Measurements from ENCODE around the gene PKN1.

Gene PKN1

GRCh38 chr19:14517446-14517839 is 84.3 kb downstream of the PKN1 start:
- no peak for DNase-seq

GRCh38 chr19:14517840-14518505 is 84.9 kb downstream of the PKN1 start, which contains the start of gene DNAJB1:
TSS of gene DNAJB1 (minus strand) at chr19:14518397. CDS start at chr19:14518349, 48 bp downstream.
- peak; percentile 48 for DNase-seq

DNA sequence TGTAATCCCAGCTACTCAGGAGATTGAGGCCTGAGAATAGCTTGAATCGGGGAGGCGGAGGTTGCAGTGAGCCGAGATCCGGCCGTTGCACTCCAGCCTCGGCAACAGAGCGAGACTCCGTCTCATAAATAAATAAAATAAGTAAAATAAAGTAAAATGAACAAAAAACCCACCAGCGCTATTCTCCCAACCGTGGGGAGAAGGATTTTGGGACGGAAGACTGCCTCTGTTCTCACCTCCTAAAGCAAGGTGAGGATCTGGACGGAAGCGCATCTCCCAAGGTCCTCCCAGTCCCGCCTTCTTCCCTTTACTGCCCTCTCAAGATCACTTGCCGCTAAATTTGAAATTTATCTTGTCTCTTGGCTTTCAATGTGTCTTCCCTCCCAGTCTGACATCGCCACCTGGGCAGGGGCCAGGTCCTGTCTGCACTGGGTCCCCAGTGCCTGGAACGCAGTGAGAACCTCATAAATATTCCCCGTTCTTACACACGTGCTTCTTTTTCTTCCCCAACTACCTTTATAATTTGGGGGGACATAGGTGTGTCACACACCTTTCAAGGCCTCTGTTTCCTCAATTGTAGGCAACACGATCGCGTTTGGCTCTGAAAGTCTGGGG is 86.2 kb downstream of the PKN1 start:
- DNase-seq, result no peak

- no peak for DNase-seq
Measured at GRCh38 chr19:14519860-14520407, 86.8 kb downstream of the PKN1 start.

DNA sequence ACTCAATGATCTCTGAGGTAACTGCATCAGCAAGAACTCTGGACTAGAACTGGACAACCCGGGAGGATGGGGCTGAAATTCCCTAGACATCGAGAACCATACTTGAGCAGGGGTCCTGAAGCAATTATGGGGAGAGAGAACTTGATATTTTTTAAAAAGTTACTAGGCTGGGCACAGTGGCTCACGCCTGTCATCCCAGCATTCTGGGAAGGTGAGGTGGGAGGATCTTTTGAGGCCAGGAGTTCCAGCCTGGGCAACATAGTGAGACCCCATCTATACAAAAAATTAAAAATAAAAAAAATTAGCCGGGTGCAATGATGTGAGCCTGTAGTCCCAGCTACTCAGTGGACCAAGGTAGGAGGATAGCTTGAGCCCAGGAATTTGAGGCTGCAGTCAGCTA is 87.4 kb downstream of the PKN1 start:
- DNase-seq, result no peak

Data from NCI-H1105 treated with DMSO at 0.1 percent for 48 hours (cell line).